Activated CD8-positive, alpha-beta T cell treated with anti-CD3 and anti-CD28 coated beads, Interleukin-2, amount 10 ng/mL, durations not matched to agents 7 days and 5 days (primary cell): Measurements from ENCODE around the gene PNLIPRP1. TPM values are rescaled to one million over a fixed set of nuclear protein-coding genes. Genes with fewer than 3 reads are reported as not detected.

Experiments used
- ATAC-seq: fragments of 150-1000 bp; cut with Tn5 transposase; one replicate; pipeline ENCODE4 v1.10.0; 2021; ENCODE audit warnings: moderate library complexity
- CTCF ChIA-PET: fragments of 350-600 bp; sonication (Branson Sonifier 250); formaldehyde crosslinking; loops from one replicate; lab custom pipeline; 2021; ENCODE audit warnings: antibody characterized with exemption; lab: Charles Lee
- POLR2A ChIA-PET: fragments of 350-600 bp; sonication (Branson Sonifier 250); formaldehyde crosslinking; loops from one replicate; lab custom pipeline; 2021; ENCODE audit warnings: antibody characterized with exemption; lab: Charles Lee
- DNase-seq: peaks from one replicate; pipeline ENCODE4 v3.0.0-alpha.2; 2020
- H3K27ac Mint-ChIP-seq: one replicate; pipeline ENCODE4 v1.8.0; 2021; ENCODE audit warnings: mild to moderate bottlenecking, mixed read lengths
- H3K27me3 Mint-ChIP-seq: one replicate; pipeline ENCODE4 v1.8.0; 2021; ENCODE audit warnings: low read depth, mixed read lengths
- H3K36me3 Mint-ChIP-seq: one replicate; pipeline ENCODE4 v1.8.0; 2021; ENCODE audit warnings: low read depth, mixed read lengths
- H3K4me1 Mint-ChIP-seq: one replicate; pipeline ENCODE4 v1.8.0; 2021; ENCODE audit warnings: low read depth, mixed read lengths
- H3K4me3 Mint-ChIP-seq: one replicate; pipeline ENCODE4 v1.8.0; 2021; ENCODE audit warnings: mild to moderate bottlenecking, mixed read lengths
- H3K9me3 Mint-ChIP-seq: one replicate; pipeline ENCODE4 v1.8.0; 2022; ENCODE audit warnings: mixed read lengths; ENCODE audit not compliant: insufficient read depth
- total RNA-seq, 2 experiments: library from RNA; stranded (reverse); gene quantifications; one replicate each; pipeline ENCODE4 v1.2.3, GENCODE V29; 2021

The PNLIPRP1 gene
- total RNA-seq, 2 experiments from 2014 or later = not detected

GRCh38 chr10:116621934-116622655, 31.3 kb downstream of the PNLIPRP1 start:
- no peaks in the 10 kb centered on the region for H3K4me1 Mint-ChIP-seq
- ChIA-PET POLR2A (no interaction called here), CTCF (no interaction called here)
- H3K36me3 Mint-ChIP-seq = no peaks in the 10 kb centered on the region
- no peak for DNase-seq
- no peaks in the 10 kb centered on the region for H3K9me3 Mint-ChIP-seq
- no peak for ATAC-seq
- no peak overlapping the region for H3K27ac Mint-ChIP-seq
- H3K27me3 Mint-ChIP-seq = peaks cover 4% of the 10 kb centered on the region
- no peak overlapping the region for H3K4me3 Mint-ChIP-seq

- DNase-seq (no peak), ATAC-seq (no peak)
- Mint-ChIP-seq H3K27ac (no peak overlapping the region), H3K27me3 (peaks cover 13% of the 10 kb centered on the region), H3K4me1 (no peaks in the 10 kb centered on the region), H3K9me3 (no peaks in the 10 kb centered on the region), H3K36me3 (no peaks in the 10 kb centered on the region), H3K4me3 (no peak overlapping the region)
- POLR2A ChIA-PET = no interaction called here
- CTCF ChIA-PET = no interaction called here
Measured at GRCh38 chr10:116625845-116626244, 35.1 kb downstream of the PNLIPRP1 start.

GRCh38 chr10:116626815-116627214, 36.1 kb downstream of the PNLIPRP1 start:
- Mint-ChIP-seq H3K36me3 (no peaks in the 10 kb centered on the region), H3K4me1 (no peaks in the 10 kb centered on the region), H3K27ac (no peak overlapping the region), H3K27me3 (peaks cover 13% of the 10 kb centered on the region), H3K9me3 (no peaks in the 10 kb centered on the region), H3K4me3 (no peak overlapping the region)
- ChIA-PET CTCF (no interaction called here), POLR2A (no interaction called here)
- DNase-seq = no peak
- no peak for ATAC-seq

GRCh38 chr10:116627386-116627933, 36.7 kb downstream of the PNLIPRP1 start:
- Mint-ChIP-seq H3K9me3 (no peaks in the 10 kb centered on the region), H3K4me1 (no peaks in the 10 kb centered on the region), H3K36me3 (no peaks in the 10 kb centered on the region), H3K4me3 (no peak overlapping the region), H3K27ac (no peak overlapping the region), H3K27me3 (peaks cover 13% of the 10 kb centered on the region)
- POLR2A ChIA-PET = no interaction called here
- DNase-seq (no peak), ATAC-seq (no peak)
- CTCF ChIA-PET = interaction anchor here (0.5 kb wide), 1 partner anchor 134 kb away, joined by 4 read pairs; no protein-coding TSS in a partner anchor

- no peaks in the 10 kb centered on the region for H3K4me1 Mint-ChIP-seq
- H3K27ac Mint-ChIP-seq = no peak overlapping the region
- H3K27me3 Mint-ChIP-seq = peaks cover 13% of the 10 kb centered on the region
- ChIA-PET CTCF (no interaction called here), POLR2A (no interaction called here)
- DNase-seq (no peak), ATAC-seq (no peak)
- H3K4me3 Mint-ChIP-seq = no peak overlapping the region
- H3K9me3 Mint-ChIP-seq = no peaks in the 10 kb centered on the region
- no peaks in the 10 kb centered on the region for H3K36me3 Mint-ChIP-seq
Measured at GRCh38 chr10:116629340-116629739, 38.6 kb downstream of the PNLIPRP1 start.

- DNase-seq (no peak), ATAC-seq (no peak)
- Mint-ChIP-seq H3K27ac (no peak overlapping the region), H3K4me1 (no peaks in the 10 kb centered on the region), H3K9me3 (no peaks in the 10 kb centered on the region), H3K4me3 (no peak overlapping the region), H3K27me3 (peaks cover 13% of the 10 kb centered on the region), H3K36me3 (no peaks in the 10 kb centered on the region)
- CTCF ChIA-PET = no interaction called here
- POLR2A ChIA-PET = no interaction called here
Measured at GRCh38 chr10:116630020-116630419, 39.3 kb downstream of the PNLIPRP1 start.

- Mint-ChIP-seq H3K27ac (no peak overlapping the region), H3K4me1 (no peaks in the 10 kb centered on the region), H3K36me3 (no peaks in the 10 kb centered on the region), H3K4me3 (no peak overlapping the region), H3K9me3 (no peaks in the 10 kb centered on the region), H3K27me3 (peaks cover 11% of the 10 kb centered on the region)
- ATAC-seq (no peak), DNase-seq (no peak)
- ChIA-PET POLR2A (no interaction called here), CTCF (no interaction called here)
Measured at GRCh38 chr10:116631871-116632295, 41.1 kb downstream of the PNLIPRP1 start.

GRCh38 chr10:116632596-116633215, 41.9 kb downstream of the PNLIPRP1 start:
- Mint-ChIP-seq H3K27ac (no peak overlapping the region), H3K4me1 (no peaks in the 10 kb centered on the region), H3K36me3 (no peaks in the 10 kb centered on the region), H3K9me3 (no peaks in the 10 kb centered on the region), H3K27me3 (peaks cover 11% of the 10 kb centered on the region), H3K4me3 (no peak overlapping the region)
- POLR2A ChIA-PET = no interaction called here
- ATAC-seq (no peak), DNase-seq (no peak)
- CTCF ChIA-PET = no interaction called here

GRCh38 chr10:116633216-116633600, 42.4 kb downstream of the PNLIPRP1 start:
- Mint-ChIP-seq H3K27me3 (peaks cover 11% of the 10 kb centered on the region), H3K4me1 (no peaks in the 10 kb centered on the region), H3K36me3 (no peaks in the 10 kb centered on the region), H3K27ac (no peak overlapping the region), H3K9me3 (no peaks in the 10 kb centered on the region), H3K4me3 (no peak overlapping the region)
- ChIA-PET POLR2A (no interaction called here), CTCF (no interaction called here)
- ATAC-seq (no peak), DNase-seq (no peak)

GRCh38 chr10:116634126-116634975, 43.6 kb downstream of the PNLIPRP1 start:
- H3K27ac Mint-ChIP-seq = no peak overlapping the region
- no peak for DNase-seq
- peaks cover 6% of the 10 kb centered on the region for H3K27me3 Mint-ChIP-seq
- no peaks in the 10 kb centered on the region for H3K4me1 Mint-ChIP-seq
- ATAC-seq = no peak
- H3K4me3 Mint-ChIP-seq = no peak overlapping the region
- H3K9me3 Mint-ChIP-seq = no peaks in the 10 kb centered on the region
- H3K36me3 Mint-ChIP-seq = no peaks in the 10 kb centered on the region
- POLR2A ChIA-PET = no interaction called here
- CTCF ChIA-PET = no interaction called here

- ChIA-PET CTCF (no interaction called here), POLR2A (no interaction called here)
- Mint-ChIP-seq H3K4me3 (no peak overlapping the region), H3K4me1 (no peaks in the 10 kb centered on the region), H3K36me3 (no peaks in the 10 kb centered on the region), H3K9me3 (no peaks in the 10 kb centered on the region), H3K27me3 (peaks cover 11% of the 10 kb centered on the region), H3K27ac (no peak overlapping the region)
- DNase-seq = no peak
- ATAC-seq = no peak
Measured at GRCh38 chr10:116636385-116636784, 45.6 kb downstream of the PNLIPRP1 start.

- DNase-seq = no peak
- Mint-ChIP-seq H3K36me3 (no peaks in the 10 kb centered on the region), H3K4me3 (no peak overlapping the region), H3K27me3 (peaks cover 11% of the 10 kb centered on the region), H3K27ac (no peak overlapping the region), H3K9me3 (no peaks in the 10 kb centered on the region), H3K4me1 (no peaks in the 10 kb centered on the region)
- ChIA-PET CTCF (interaction anchor here (0.5 kb wide), 1 partner anchor 45 kb away, joined by 3 read pairs; no protein-coding TSS in a partner anchor), POLR2A (no interaction called here)
- no peak for ATAC-seq
Measured at GRCh38 chr10:116636976-116637375, 46.2 kb downstream of the PNLIPRP1 start.
